ENCODE data around the gene SNRPD2. TPM values are rescaled to one million over a fixed set of nuclear protein-coding genes. Genes with fewer than 3 reads are reported as not detected.

SNRPD2 gene
- polyA plus RNA-seq, 2 of the 4 experiments (the other 2 are of a cell fraction), result 811 to 1,002 TPM

DNA sequence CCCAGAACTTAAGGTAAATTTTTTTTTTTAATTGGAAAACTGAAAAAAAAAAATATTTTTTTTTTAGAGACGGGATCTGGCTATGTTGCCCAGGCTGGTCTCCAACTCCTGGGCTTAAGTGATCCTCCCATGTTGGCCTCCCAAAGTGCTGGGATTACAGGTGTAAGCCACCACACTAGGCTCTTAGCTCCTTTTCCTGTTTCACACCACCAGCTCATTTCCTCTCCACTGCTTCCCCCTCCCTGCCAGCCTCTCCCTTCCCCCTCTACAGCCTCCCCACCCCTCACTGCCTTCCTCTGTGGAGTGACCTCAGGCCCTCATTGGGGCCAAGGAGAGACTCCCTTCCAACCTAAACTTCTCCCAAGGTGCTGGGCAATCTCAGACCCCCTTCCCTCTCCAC is 28.0 kb downstream of the SNRPD2 start:
- ChIA-PET CTCF (interaction anchor here (1.0 to 4.1 kb wide), 3 partner anchors 17 to 30 kb away, joined by 4 to 23 read pairs (median 8); no protein-coding TSS in a partner anchor), POLR2A (no interaction called here)
- TF ChIP-seq ZSCAN20 (CRISPR knock-in tag; IDR thresholded peaks at IDR 0.05) (no peak), TFCP2L1 (CRISPR knock-in tag; IDR thresholded peaks at IDR 0.05) (no peak), HOXB5 (CRISPR knock-in tag; IDR thresholded peaks at IDR 0.05) (no peak), MAFK (IDR thresholded peaks at IDR 0.05; ENCODE audit: partially characterized antibody) (no peak), KDM5A (IDR thresholded peaks at IDR 0.05) (no peak), FOSB (CRISPR knock-in tag; IDR thresholded peaks at IDR 0.05) (no peak), CEBPB (IDR thresholded peaks at IDR 0.05) (no peak), ESRRA (IDR thresholded peaks at IDR 0.05; ENCODE audit: borderline replicate concordance, low read length) (no peak), USF2 (IDR thresholded peaks at IDR 0.05) (no peak), JUNB (IDR thresholded peaks at IDR 0.05) (no peak)
- TF ChIP-seq, protein P1, sequence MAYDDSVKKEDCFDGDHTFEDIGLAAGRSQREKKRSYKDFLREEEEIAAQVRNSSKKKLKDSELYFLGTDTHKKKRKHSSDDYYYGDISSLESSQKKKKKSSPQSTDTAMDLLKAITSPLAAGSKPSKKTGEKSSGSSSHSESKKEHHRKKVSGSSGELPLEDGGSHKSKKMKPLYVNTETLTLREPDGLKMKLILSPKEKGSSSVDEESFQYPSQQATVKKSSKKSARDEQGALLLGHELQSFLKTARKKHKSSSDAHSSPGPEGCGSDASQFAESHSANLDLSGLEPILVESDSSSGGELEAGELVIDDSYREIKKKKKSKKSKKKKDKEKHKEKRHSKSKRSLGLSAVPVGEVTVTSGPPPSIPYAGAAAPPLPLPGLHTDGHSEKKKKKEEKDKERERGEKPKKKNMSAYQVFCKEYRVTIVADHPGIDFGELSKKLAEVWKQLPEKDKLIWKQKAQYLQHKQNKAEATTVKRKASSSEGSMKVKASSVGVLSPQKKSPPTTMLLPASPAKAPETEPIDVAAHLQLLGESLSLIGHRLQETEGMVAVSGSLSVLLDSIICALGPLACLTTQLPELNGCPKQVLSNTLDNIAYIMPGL (CRISPR knock-in tag; IDR thresholded peaks at IDR 0.05; ENCODE audit: borderline replicate concordance), result no peak
- H3K4me2 ChIP-seq, result no peak overlapping the region
- ATAC-seq, result no peak
- no peak overlapping the region for H3K27ac ChIP-seq
- no peak overlapping the region for H3K4me3 ChIP-seq
- no peak for DNase-seq (ENCODE audit: low read depth in 1 of 2, low spot score in 1 of 2)
- no peaks in the 10 kb centered on the region for H3K9me3 ChIP-seq
- no peak for FAIRE-seq
- 91% methylated on average over 1 of the region's 1 CpG for WGBS (ENCODE audit: missing lambda C conversion rate)
- H3K4me1 ChIP-seq, result peaks cover 11% of the 10 kb centered on the region

DNA sequence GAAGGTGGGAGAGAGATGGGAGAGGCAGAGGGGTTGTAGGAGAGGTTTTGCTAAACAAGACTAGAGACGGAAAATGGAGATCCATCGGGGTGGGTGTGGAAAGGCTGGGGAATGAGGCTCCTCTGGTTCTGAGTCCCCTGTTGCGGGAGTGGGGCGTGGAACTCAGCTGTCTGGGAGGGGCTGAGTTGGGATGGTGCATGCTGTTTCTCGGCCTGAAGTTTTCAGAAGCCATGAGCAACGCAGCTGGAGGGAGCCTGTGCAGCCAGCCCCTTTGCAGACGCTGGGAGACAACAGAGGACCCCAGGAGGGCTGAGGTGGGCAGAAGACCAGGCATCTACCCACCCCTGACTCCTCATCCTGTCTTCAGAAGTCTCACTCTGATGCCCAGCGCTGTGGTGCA is 31.1 kb downstream of the SNRPD2 start:
- ChIA-PET POLR2A (no interaction called here), CTCF (interaction anchor here (0.7 to 2.5 kb wide), 8 partner anchors 10 to 349 kb away, joined by 3 to 14 read pairs (median 4); no protein-coding TSS in a partner anchor)
- H3K4me3 ChIP-seq, result no peak overlapping the region
- ATAC-seq, result peak; percentile 39 to 48; a peak in 4 of 6 replicates
- H3K4me2 ChIP-seq, result no peak overlapping the region
- FAIRE-seq, result no peak
- WGBS (ENCODE audit: missing lambda C conversion rate), result 46% methylated on average over 8 of the region's 8 CpGs
- H3K27ac ChIP-seq, result no peak overlapping the region
- H3K4me1 ChIP-seq, result no peaks in the 10 kb centered on the region
- DNase-seq (ENCODE audit: low read depth in 1 of 2, low spot score in 1 of 2), result no peak
- no peaks in the 10 kb centered on the region for H3K9me3 ChIP-seq
- TF ChIP-seq NPAS2 (CRISPR knock-in tag; IDR thresholded peaks at IDR 0.05; ENCODE audit: borderline replicate concordance), result no peak
- TF ChIP-seq CHD4 (IDR thresholded peaks at IDR 0.05; ENCODE audit: borderline replicate concordance), result no peak
- no peak for TF ChIP-seq ATOH8 (CRISPR knock-in tag; IDR thresholded peaks at IDR 0.05; ENCODE audit: low read depth)

DNA sequence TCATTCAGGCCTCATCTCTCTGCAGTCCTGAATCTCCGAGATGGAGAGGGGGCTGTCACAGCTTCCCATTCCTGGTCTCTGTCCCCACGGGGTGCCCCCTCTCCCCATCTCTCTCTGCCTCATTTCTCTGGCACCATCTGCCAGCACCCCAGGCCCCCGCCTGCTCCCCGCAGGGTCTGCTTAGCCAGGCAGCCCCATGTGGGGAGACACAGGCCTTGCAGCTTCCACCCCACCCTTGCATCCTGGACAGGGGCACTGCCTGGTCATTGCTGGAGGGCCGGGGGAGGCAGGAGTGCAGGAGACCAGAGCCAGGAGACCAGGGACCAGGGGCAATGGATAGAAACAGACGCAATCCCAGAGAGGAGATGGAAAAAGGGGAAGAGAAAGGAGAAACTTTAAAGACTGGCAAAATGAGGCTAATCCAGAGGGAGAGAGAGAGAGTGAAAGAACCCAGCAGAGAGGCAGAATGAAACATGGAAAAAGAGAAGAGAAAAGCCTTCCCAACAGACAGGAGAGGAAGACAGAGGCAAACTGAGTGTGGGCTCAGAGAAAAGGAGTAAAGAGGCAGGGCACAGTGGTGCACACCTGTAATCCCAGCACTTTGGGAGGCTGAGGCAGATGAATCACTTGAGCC is 32.5 kb downstream of the SNRPD2 start:
- H3K4me1 ChIP-seq, result no peaks in the 10 kb centered on the region
- ChIA-PET CTCF (interaction anchor here (0.6 to 1.1 kb wide), 3 partner anchors 16 to 465 kb away, joined by 3 to 5 read pairs (median 5); no protein-coding TSS in a partner anchor), POLR2A (no interaction called here)
- DNase-seq (ENCODE audit: low read depth in 1 of 2, low spot score in 1 of 2) (no peak), FAIRE-seq (no peak), ATAC-seq (peak; percentile 45 to 60)
- TF ChIP-seq RAD21 (conservative IDR thresholded peaks at IDR 0.05 in 1 of 2, IDR thresholded peaks at IDR 0.05 in 1 of 2) (no peak), POLR2A (IDR thresholded peaks at IDR 0.05; ENCODE audit: low read length) (no peak), FOSB (CRISPR knock-in tag; IDR thresholded peaks at IDR 0.05) (no peak), JUNB (IDR thresholded peaks at IDR 0.05) (no peak), KDM1A (IDR thresholded peaks at IDR 0.05; ENCODE audit: low read depth) (no peak), CBX8 (IDR thresholded peaks at IDR 0.05) (no peak), CTCF (IDR thresholded peaks at IDR 0.05) (no peak), BHLHE40 (IDR thresholded peaks at IDR 0.05; ENCODE audit: low read depth, low read length) (no peak), HOXB5 (CRISPR knock-in tag; IDR thresholded peaks at IDR 0.05) (no peak)
- H3K9me3 ChIP-seq, result no peaks in the 10 kb centered on the region
- 56% methylated on average over 6 of the region's 6 CpGs for WGBS (ENCODE audit: missing lambda C conversion rate)
- H3K4me3 ChIP-seq, result no peak overlapping the region
- H3K4me2 ChIP-seq, result no peak overlapping the region
- H3K27ac ChIP-seq, result no peak overlapping the region

All from A549 (cell line).